H1 (cell line): ENCODE data around the gene ZDHHC24. TPM values are rescaled to one million over a fixed set of nuclear protein-coding genes. Genes with fewer than 3 reads are reported as not detected.

ENCODE experiments used
- ASH2L ChIP-seq: fragments of 200-600, 300-600 bp; sonication (generic); IDR thresholded peaks from one replicate; pipeline ENCODE4 v1.7.1; 2017; ENCODE audit warnings: low read length
- BACH1 ChIP-seq: IDR thresholded peaks from 2 replicates; pipeline ENCODE4 v1.6.1; 2012; ENCODE audit warnings: low read length, improper control_type of control experiment
- BCL11A ChIP-seq, 2 experiments: IDR thresholded peaks; one replicate each; pipeline ENCODE4 v1.6.1; 2011; ENCODE audit warnings: low read depth in 2 of 2, low read length in 2 of 2, mild to moderate bottlenecking in 2 of 2
- CBX5 ChIP-seq: fragments of 300-800, 300-1000 bp; sonication (generic); IDR thresholded peaks from 2 replicates; pipeline ENCODE4 v1.7.1; 2016; ENCODE audit warnings: antibody characterized with exemption, low read length, low read depth
- CEBPB ChIP-seq: IDR thresholded peaks from 2 replicates; pipeline ENCODE4 v1.6.1; 2012; ENCODE audit warnings: low read depth, low read length
- CHD1 ChIP-seq: IDR thresholded peaks from 2 replicates; pipeline ENCODE4 v1.6.1; 2012; ENCODE audit warnings: low read depth, low read length, improper control_type of control experiment
- CHD2 ChIP-seq: IDR thresholded peaks from 2 replicates; pipeline ENCODE4 v1.6.1; 2012; ENCODE audit warnings: low read length, improper control_type of control experiment
- FOSL1 ChIP-seq: IDR thresholded peaks from 2 replicates; pipeline ENCODE4 v1.6.1; 2011; ENCODE audit warnings: mild to moderate bottlenecking, low read depth, low read length, moderate library complexity; ENCODE audit not compliant: insufficient read depth
- HDAC6 ChIP-seq: IDR thresholded peaks from one replicate; pipeline ENCODE4 v1.7.1; 2012; ENCODE audit warnings: low read depth, mild to moderate bottlenecking, inconsistent platforms, low read length, moderate library complexity
- JUN ChIP-seq: IDR thresholded peaks from 2 replicates; pipeline ENCODE4 v1.6.1; 2011; ENCODE audit warnings: low read depth, mild to moderate bottlenecking, improper control_type of control experiment, low read length
- JUND ChIP-seq: IDR thresholded peaks from 2 replicates; pipeline ENCODE4 v1.6.1; 2011; ENCODE audit warnings: mild to moderate bottlenecking, improper control_type of control experiment, low read length
- NRF1 ChIP-seq: IDR thresholded peaks from 2 replicates; pipeline ENCODE4 v1.6.1; 2011; ENCODE audit warnings: mild to moderate bottlenecking, low read depth, low read length, improper control_type of control experiment
- POLR2AphosphoS5 ChIP-seq: IDR thresholded peaks from 2 replicates; pipeline ENCODE4 v1.6.1; 2011; ENCODE audit warnings: low read depth, low read length
- RAD21 ChIP-seq, 2 experiments: IDR thresholded peaks in 1 of 2; conservative IDR thresholded peaks in 1 of 2; 2 replicates each; pipeline ENCODE4 v1.6.1; 2011; ENCODE audit warnings: low read depth in 2 of 2, low read length in 2 of 2, improper control_type of control experiment in 1 of 2, inconsistent platforms in 1 of 2, mild to moderate bottlenecking in 1 of 2, moderate library complexity in 1 of 2
- RBBP5 ChIP-seq: IDR thresholded peaks from 2 replicates; pipeline ENCODE4 v1.7.1; 2012; ENCODE audit warnings: low read depth, mild to moderate bottlenecking, inconsistent platforms, low read length, moderate library complexity, borderline replicate concordance
- RFX5 ChIP-seq: IDR thresholded peaks from 2 replicates; pipeline ENCODE4 v1.6.1; 2011; ENCODE audit warnings: low read depth, low read length, improper control_type of control experiment, borderline replicate concordance
- RNF2 ChIP-seq: fragments of 200-900, 300-1000 bp; sonication (generic); IDR thresholded peaks from 2 replicates; pipeline ENCODE4 v1.7.1; 2016; ENCODE audit warnings: borderline replicate concordance, low read depth, mild to moderate bottlenecking, antibody characterized with exemption, low read length; ENCODE audit not compliant: poor library complexity, severe bottlenecking; ENCODE audit errors: missing control alignments
- SAP30 ChIP-seq: fragments of 300-600 bp; sonication (generic); IDR thresholded peaks from 2 replicates; pipeline ENCODE4 v1.7.1; 2012; ENCODE audit warnings: low read length, moderate library complexity, mild to moderate bottlenecking, inconsistent platforms; ENCODE audit not compliant: insufficient read depth, insufficient replicate concordance
- SP1 ChIP-seq: IDR thresholded peaks from 2 replicates; pipeline ENCODE4 v1.6.1; 2011; ENCODE audit warnings: low read depth, low read length
- YY1 ChIP-seq: IDR thresholded peaks from 2 replicates; pipeline ENCODE4 v1.6.1; 2011; ENCODE audit warnings: low read depth, mild to moderate bottlenecking, low read length
- polyA plus RNA-seq, 7 experiments: library from polyadenylated mRNA; depleted of rRNA in 3 of 7; stranded (reverse) in 5 of 7; unstranded in 2 of 7; fragments of >200 nt in 5 of 7; fragments of 200-250 nt in 2 of 7; gene quantifications; 1 replicate in 5 of 7; 2 replicates in 1 of 7; 4 replicates in 1 of 7; pipeline versions ENCODE4 v1.2.1 to v1.2.3, GENCODE V29; 2011 to 2013; ENCODE audit warnings: missing spikeins in 2 of 7, mixed read lengths in 2 of 7
- total RNA-seq: library from RNA; stranded (reverse); fragmentation: NEBNext Ultra II Directional; extraction: Animal tissue kit (Norgen Biotek cat#: 25700); gene quantifications from 2 replicates; pipeline ENCODE4 v1.2.1, GENCODE V29; 2021
- TF ChIP-seq, protein P1 (sequence below): IDR thresholded peaks from 2 replicates; pipeline ENCODE4 v1.6.1; 2012; ENCODE audit warnings: low read length, inconsistent platforms
- TF ChIP-seq, protein P2 (sequence below): IDR thresholded peaks from 2 replicates; pipeline ENCODE4 v1.6.1; 2012; ENCODE audit warnings: inconsistent platforms

ZDHHC24 gene
- total and polyA plus RNA-seq, 2 of the 8 experiments (the other 6 are each of a cell fraction or from before 2014, with no cell fraction given) = 8.4 to 9.7 TPM

DNA sequence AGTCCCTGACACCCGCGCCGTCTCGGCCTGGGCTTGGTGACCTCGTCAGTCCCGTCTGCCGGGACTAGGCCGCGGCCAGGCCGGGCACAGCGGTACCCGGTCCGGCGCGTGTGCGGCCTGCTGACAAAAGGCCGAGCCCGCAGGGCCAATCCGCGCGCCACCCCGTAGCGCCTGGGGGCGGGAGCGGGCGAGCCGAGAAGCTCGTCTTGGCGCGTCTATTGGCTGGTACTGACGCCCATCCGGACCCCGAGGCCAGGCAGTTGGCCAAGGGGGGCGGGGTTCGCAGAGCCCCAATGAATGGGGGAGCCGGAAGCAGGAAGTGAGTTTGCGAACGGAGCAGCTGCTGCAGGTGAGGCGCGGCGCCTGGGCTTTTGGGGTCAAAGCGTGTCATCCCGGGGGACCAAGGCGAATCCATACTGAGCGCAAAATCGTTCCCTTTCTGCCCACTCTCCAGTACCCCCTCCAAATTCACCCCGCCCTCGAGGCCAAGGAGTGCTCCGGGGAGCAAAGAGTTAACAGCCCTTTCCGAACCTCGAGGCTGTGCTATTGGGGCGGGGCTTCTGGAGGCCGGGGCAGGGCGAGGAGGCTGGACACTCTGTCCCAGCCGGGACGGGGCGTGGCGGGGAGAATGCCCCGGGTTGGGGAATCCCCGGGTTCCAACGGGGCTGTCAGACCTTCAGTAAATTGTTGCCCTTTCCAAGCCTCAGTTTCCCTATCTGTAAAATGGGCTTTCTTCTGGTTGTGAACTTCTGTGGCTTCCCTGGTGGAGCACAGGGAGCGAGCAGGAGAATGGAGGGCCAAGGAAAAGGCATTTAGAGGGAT, 65.5 kb downstream of the ZDHHC24 start, which contains the start of gene DPP3 (continued):
- TF ChIP-seq, protein P1, sequence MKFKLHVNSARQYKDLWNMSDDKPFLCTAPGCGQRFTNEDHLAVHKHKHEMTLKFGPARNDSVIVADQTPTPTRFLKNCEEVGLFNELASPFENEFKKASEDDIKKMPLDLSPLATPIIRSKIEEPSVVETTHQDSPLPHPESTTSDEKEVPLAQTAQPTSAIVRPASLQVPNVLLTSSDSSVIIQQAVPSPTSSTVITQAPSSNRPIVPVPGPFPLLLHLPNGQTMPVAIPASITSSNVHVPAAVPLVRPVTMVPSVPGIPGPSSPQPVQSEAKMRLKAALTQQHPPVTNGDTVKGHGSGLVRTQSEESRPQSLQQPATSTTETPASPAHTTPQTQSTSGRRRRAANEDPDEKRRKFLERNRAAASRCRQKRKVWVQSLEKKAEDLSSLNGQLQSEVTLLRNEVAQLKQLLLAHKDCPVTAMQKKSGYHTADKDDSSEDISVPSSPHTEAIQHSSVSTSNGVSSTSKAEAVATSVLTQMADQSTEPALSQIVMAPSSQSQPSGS = no peak; the same call in 1 of the 2 replicates
- TF ChIP-seq YY1 (peak; percentile 7; the same call in 1 of the 2 replicates), HDAC6 (no peak), SAP30 (peak; percentile 66), RNF2 (no peak), ASH2L (peak; percentile 69), JUN (no peak), POLR2AphosphoS5 (0 out of 2 replicates have a peak, but pooled peaks have one; percentile 72), BACH1 (no peak), CHD2 (peak; percentile 83), SP1 (peak; percentile 88), BCL11A (IDR thresholded peaks at IDR 0.05; ENCODE audit: low read depth in 2 of 2, low read length in 2 of 2) (no peak), CBX5 (no peak), RFX5 (no peak), RBBP5 (peak; percentile 95), RAD21 (IDR thresholded peaks at IDR 0.05 in 1 of 2, conservative IDR thresholded peaks at IDR 0.05 in 1 of 2; ENCODE audit: low read depth in 2 of 2, low read length in 2 of 2) (no peak), FOSL1 (no peak), CHD1 (no peak), CEBPB (no peak), NRF1 (no peak), JUND (no peak)
- TF ChIP-seq, protein P2, sequence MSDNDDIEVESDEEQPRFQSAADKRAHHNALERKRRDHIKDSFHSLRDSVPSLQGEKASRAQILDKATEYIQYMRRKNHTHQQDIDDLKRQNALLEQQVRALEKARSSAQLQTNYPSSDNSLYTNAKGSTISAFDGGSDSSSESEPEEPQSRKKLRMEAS = peak; percentile 58
